Esophagus muscularis mucosa (tissue), 3 donors: ENCODE results near the gene SLC30A1.

Source experiments
- POLR2A ChIP-seq: fragments of 450-650 bp; IDR thresholded peaks from one replicate; pipeline ENCODE4 v1.6.1; 2017; ENCODE audit warnings: antibody characterized with exemption, moderate library complexity, mild to moderate bottlenecking, low read depth
- POLR2AphosphoS5 ChIP-seq, 2 donors: sonication (generic); formaldehyde crosslinking; IDR thresholded peaks; one replicate each; pipeline ENCODE4 v1.6.1; 2017; ENCODE audit warnings: antibody characterized with exemption in 2 of 2
- TF ChIP-seq, protein P1 (sequence below), 3 experiments: fragments of 200-600 bp in 2 of 3; fragments of 450-650 bp in 1 of 3; sonication (generic) in 2 of 3; IDR thresholded peaks; one replicate each; pipeline ENCODE4 v1.5.1; 2017 to 2019; ENCODE audit warnings: antibody characterized with exemption in 3 of 3, mild to moderate bottlenecking in 2 of 3, moderate library complexity in 1 of 3

DNA sequence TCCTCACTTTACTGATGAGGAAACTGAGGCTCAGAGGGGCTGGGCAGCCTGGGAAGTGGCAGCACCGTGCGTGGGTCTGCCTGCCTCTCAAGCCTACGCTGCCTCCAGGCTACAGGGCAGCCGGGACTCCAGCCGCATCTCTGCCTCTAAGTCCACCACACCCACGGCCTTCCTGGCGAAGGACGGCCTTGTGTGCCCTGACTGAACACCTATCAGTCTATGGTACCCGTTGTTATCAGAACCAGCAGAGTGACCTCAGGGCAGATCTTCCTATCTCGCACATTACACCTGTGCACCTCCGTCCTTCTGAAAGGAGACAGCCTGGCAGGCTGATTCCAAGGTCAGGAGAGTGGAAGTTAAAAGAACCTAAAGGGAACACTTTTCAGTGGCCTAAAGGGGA lies 35.7 kb upstream of the SLC30A1 start:
- TF ChIP-seq POLR2A (no peak), POLR2AphosphoS5 (IDR thresholded peaks at IDR 0.05) (no peak)
- TF ChIP-seq, protein P1, sequence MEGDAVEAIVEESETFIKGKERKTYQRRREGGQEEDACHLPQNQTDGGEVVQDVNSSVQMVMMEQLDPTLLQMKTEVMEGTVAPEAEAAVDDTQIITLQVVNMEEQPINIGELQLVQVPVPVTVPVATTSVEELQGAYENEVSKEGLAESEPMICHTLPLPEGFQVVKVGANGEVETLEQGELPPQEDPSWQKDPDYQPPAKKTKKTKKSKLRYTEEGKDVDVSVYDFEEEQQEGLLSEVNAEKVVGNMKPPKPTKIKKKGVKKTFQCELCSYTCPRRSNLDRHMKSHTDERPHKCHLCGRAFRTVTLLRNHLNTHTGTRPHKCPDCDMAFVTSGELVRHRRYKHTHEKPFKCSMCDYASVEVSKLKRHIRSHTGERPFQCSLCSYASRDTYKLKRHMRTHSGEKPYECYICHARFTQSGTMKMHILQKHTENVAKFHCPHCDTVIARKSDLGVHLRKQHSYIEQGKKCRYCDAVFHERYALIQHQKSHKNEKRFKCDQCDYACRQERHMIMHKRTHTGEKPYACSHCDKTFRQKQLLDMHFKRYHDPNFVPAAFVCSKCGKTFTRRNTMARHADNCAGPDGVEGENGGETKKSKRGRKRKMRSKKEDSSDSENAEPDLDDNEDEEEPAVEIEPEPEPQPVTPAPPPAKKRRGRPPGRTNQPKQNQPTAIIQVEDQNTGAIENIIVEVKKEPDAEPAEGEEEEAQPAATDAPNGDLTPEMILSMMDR (IDR thresholded peaks at IDR 0.05): no peak
